ENCODE measurements around the gene SPX.

SPX gene

DNA sequence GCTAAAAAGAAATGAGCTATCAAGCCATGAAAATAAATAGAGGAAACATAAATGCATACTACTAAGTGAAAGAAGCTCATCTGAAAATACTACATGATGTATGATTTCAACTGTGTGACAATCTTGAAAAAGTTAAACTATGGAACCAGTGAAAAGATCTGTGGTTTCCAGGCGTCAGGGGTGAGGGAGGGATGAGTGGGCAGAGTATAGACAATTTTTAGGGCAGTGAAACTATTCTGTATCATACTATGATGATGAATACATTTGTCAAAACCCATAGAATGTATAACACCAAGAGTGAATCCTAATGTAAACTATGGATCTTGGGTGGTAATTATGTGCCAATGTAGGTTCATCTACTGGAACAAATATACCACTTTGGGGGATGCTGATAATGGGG lies 21.3 kb downstream of the SPX start:
- Histone ChIP-seq H3K9me3 (ENCODE audit: control insufficient read depth, insufficient read depth, low read length) (no peaks in the 10 kb centered on the region), H3K4me1 (ENCODE audit: control insufficient read depth, low read length) (no peaks in the 10 kb centered on the region), H3K79me2 (ENCODE audit: control insufficient read depth, low read length) (no peaks in the 10 kb centered on the region), H3F3A (ENCODE audit: control insufficient read depth, insufficient read depth) (no peaks in the 10 kb centered on the region), H3K27me3 (ENCODE audit: control insufficient read depth, low read length) (peaks cover 13% of the 10 kb centered on the region; the same call in 1 of the 2 replicates), H3K27ac (ENCODE audit: low read depth, low read length) (no peak overlapping the region), H4K20me1 (ENCODE audit: control insufficient read depth, insufficient read depth, low read depth, low read length) (no peaks in the 10 kb centered on the region), H3K9me2 (replicated peaks; ENCODE audit: control insufficient read depth, low read length) (no peaks in the 10 kb centered on the region), H3K36me3 (ENCODE audit: control insufficient read depth, low read length) (no peaks in the 10 kb centered on the region), H3K4me2 (ENCODE audit: low read length) (no peak overlapping the region), H3K4me3 (ENCODE audit: low read length) (no peak overlapping the region)
- TF ChIP-seq, protein P1, sequence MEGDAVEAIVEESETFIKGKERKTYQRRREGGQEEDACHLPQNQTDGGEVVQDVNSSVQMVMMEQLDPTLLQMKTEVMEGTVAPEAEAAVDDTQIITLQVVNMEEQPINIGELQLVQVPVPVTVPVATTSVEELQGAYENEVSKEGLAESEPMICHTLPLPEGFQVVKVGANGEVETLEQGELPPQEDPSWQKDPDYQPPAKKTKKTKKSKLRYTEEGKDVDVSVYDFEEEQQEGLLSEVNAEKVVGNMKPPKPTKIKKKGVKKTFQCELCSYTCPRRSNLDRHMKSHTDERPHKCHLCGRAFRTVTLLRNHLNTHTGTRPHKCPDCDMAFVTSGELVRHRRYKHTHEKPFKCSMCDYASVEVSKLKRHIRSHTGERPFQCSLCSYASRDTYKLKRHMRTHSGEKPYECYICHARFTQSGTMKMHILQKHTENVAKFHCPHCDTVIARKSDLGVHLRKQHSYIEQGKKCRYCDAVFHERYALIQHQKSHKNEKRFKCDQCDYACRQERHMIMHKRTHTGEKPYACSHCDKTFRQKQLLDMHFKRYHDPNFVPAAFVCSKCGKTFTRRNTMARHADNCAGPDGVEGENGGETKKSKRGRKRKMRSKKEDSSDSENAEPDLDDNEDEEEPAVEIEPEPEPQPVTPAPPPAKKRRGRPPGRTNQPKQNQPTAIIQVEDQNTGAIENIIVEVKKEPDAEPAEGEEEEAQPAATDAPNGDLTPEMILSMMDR (IDR thresholded peaks at IDR 0.05; ENCODE audit: low read depth, low read length, poor library complexity, severe bottlenecking): no peak
- no peak for TF ChIP-seq EZH2phosphoT487 (IDR thresholded peaks at IDR 0.05; ENCODE audit: borderline replicate concordance, low read length)

DNA sequence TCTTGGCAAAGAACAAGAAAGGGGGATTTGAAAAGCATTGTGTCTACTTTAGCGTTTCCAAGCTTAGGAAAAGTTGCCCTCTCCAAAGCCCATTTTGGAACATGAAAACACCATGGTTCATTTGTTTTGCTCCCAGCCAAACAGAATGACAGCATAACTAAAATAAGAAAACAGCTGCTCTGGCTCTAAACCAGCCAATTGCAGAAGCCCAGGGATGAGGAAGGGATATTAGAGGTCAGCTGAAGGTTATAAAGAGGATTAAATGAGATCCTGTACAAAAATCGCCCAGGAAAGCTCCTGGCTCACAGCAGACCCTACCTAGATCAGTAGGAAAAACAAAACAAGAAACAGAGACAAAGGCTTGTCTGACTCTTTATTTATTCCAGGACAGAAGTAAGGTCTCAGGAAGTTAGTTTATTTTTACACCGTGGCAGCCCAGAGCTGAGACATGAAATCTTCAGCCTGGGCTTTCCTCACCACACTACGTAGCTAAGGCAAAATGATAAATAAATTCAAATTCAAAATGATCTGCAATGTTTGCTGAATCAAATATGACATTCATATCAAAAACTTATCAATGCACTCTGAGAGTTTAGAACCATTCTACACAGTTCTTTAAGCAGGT lies 25.9 kb downstream of the SPX start:
- no peaks in the 10 kb centered on the region for H3K9me2 ChIP-seq (replicated peaks; ENCODE audit: control insufficient read depth, low read length)
- H3K9me3 ChIP-seq (ENCODE audit: control insufficient read depth, insufficient read depth, low read length): no peaks in the 10 kb centered on the region
- no peak for TF ChIP-seq EZH2phosphoT487 (IDR thresholded peaks at IDR 0.05; ENCODE audit: borderline replicate concordance, low read length)
- TF ChIP-seq, protein P1 (IDR thresholded peaks at IDR 0.05; ENCODE audit: low read depth, low read length, poor library complexity, severe bottlenecking): no peak
- H3K4me2 ChIP-seq (ENCODE audit: low read length): no peak overlapping the region
- no peak overlapping the region for H3K4me3 ChIP-seq (ENCODE audit: low read length)
- H3K27ac ChIP-seq (ENCODE audit: low read depth, low read length): no peak overlapping the region
- H3K79me2 ChIP-seq (ENCODE audit: control insufficient read depth, low read length): no peaks in the 10 kb centered on the region
- no peaks in the 10 kb centered on the region for H3K36me3 ChIP-seq (ENCODE audit: control insufficient read depth, low read length)
- peaks cover 2% of the 10 kb centered on the region; the same call in 1 of the 2 replicates for H3K27me3 ChIP-seq (ENCODE audit: control insufficient read depth, low read length)
- H3K4me1 ChIP-seq (ENCODE audit: control insufficient read depth, low read length): no peaks in the 10 kb centered on the region
- H3F3A ChIP-seq (ENCODE audit: control insufficient read depth, insufficient read depth): no peaks in the 10 kb centered on the region
- no peaks in the 10 kb centered on the region for H4K20me1 ChIP-seq (ENCODE audit: control insufficient read depth, insufficient read depth, low read depth, low read length)

DNA sequence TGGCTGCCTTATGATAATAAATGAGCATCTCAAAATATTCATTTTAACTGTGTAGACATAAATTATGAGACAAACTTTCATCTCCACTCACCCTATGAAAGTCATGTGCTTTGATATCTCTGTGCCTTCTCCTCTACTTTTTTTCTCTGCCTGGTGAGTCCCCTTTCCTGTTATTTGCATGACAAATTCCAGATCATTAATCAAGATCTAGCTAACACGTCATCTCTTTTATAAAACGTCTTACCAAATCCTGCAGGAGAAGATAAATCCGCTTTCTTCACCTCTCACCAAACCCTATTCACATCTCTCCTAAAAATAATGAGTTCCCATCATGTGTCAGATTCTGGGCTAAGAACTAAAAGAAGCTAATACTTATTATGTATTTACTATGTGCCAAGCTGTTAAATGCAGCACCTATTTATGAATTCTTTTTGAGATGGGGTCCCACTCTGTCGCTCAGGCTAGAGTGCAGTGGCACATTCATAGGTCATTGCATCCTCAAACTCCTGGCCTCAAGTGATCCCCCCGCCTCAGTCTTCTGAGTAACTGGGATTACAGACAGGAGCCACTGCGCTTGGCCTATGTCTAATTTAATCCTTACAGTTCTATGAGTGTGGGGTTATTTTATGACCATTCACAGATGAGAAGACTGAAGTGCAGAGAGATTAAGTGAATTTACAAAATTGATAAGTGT lies 26.7 kb downstream of the SPX start:
- Histone ChIP-seq H3F3A (ENCODE audit: control insufficient read depth, insufficient read depth) (no peaks in the 10 kb centered on the region), H3K27ac (ENCODE audit: low read depth, low read length) (no peak overlapping the region), H3K79me2 (ENCODE audit: control insufficient read depth, low read length) (no peaks in the 10 kb centered on the region), H3K4me3 (ENCODE audit: low read length) (no peak overlapping the region), H3K4me2 (ENCODE audit: low read length) (no peak overlapping the region), H3K9me2 (replicated peaks; ENCODE audit: control insufficient read depth, low read length) (no peaks in the 10 kb centered on the region), H3K36me3 (ENCODE audit: control insufficient read depth, low read length) (no peaks in the 10 kb centered on the region), H4K20me1 (ENCODE audit: control insufficient read depth, insufficient read depth, low read depth, low read length) (no peaks in the 10 kb centered on the region), H3K9me3 (ENCODE audit: control insufficient read depth, insufficient read depth, low read length) (no peaks in the 10 kb centered on the region), H3K27me3 (ENCODE audit: control insufficient read depth, low read length) (peaks cover 2% of the 10 kb centered on the region; the same call in 1 of the 2 replicates), H3K4me1 (ENCODE audit: control insufficient read depth, low read length) (no peaks in the 10 kb centered on the region)
- TF ChIP-seq, protein P1 (IDR thresholded peaks at IDR 0.05; ENCODE audit: low read depth, low read length, poor library complexity, severe bottlenecking): no peak
- TF ChIP-seq EZH2phosphoT487 (IDR thresholded peaks at IDR 0.05; ENCODE audit: borderline replicate concordance, low read length): no peak
